Activated naive CD4-positive, alpha-beta T cell treated with anti-CD3 and anti-CD28 coated beads, Interleukin-2, amount 10 ng/mL, durations not matched to agents 7 days and 5 days (primary cell): ENCODE results near the gene CCDC120.

Experiments
- CTCF ChIA-PET: fragments of 350-600 bp; sonication (Branson Sonifier 250); formaldehyde crosslinking; loops from one replicate; lab custom pipeline; 2021; ENCODE audit warnings: antibody characterized with exemption; lab: Charles Lee
- DNase-seq: peaks from one replicate; pipeline ENCODE4 v3.0.0-alpha.2; 2020
- H3K27ac Mint-ChIP-seq: one replicate; pipeline ENCODE4 v1.8.0; 2021; ENCODE audit warnings: mild to moderate bottlenecking, moderate library complexity, mixed read lengths
- H3K27me3 Mint-ChIP-seq: one replicate; pipeline ENCODE4 v1.8.0; 2021; ENCODE audit warnings: mild to moderate bottlenecking, mixed read lengths
- H3K36me3 Mint-ChIP-seq: one replicate; pipeline ENCODE4 v1.8.0; 2021; ENCODE audit warnings: mixed read lengths
- H3K4me1 Mint-ChIP-seq: one replicate; pipeline ENCODE4 v1.8.0; 2021; ENCODE audit warnings: mixed read lengths
- H3K4me3 Mint-ChIP-seq: one replicate; pipeline ENCODE4 v1.8.0; 2021; ENCODE audit warnings: mild to moderate bottlenecking, moderate library complexity, mixed read lengths
- H3K9me3 Mint-ChIP-seq: one replicate; pipeline ENCODE4 v1.8.0; 2021; ENCODE audit warnings: mixed read lengths

CCDC120 gene

DNA sequence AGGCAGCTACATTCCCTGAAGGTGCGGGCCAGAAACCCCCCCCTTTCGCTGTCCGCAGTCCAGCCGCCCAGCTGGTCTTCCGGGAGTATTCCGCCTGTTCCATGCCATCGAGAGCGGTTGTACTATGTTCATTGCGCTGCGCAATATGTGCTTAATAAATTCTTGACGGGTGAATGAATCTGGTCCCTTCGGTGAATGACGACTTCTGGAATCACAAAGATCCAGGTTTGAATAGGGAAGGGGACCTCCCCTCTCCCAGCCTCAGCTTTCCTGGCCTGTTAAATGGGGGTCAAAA is 14.9 kb upstream of the CCDC120 start:
- peaks cover 4% of the 10 kb centered on the region for H3K27me3 Mint-ChIP-seq
- peaks cover 39% of the 10 kb centered on the region for H3K4me1 Mint-ChIP-seq
- peak overlapping the region; percentile 92 for H3K4me3 Mint-ChIP-seq
- H3K9me3 Mint-ChIP-seq, result no peaks in the 10 kb centered on the region
- peak overlapping the region; percentile 93 for H3K27ac Mint-ChIP-seq
- peaks cover 11% of the 10 kb centered on the region for H3K36me3 Mint-ChIP-seq
- CTCF ChIA-PET, result interaction anchor here (0.7 to 2.9 kb wide), 5 partner anchors 57 to 146 kb away, joined by 3 to 9 read pairs (median 3); no protein-coding TSS in a partner anchor
- no peak for DNase-seq

DNA sequence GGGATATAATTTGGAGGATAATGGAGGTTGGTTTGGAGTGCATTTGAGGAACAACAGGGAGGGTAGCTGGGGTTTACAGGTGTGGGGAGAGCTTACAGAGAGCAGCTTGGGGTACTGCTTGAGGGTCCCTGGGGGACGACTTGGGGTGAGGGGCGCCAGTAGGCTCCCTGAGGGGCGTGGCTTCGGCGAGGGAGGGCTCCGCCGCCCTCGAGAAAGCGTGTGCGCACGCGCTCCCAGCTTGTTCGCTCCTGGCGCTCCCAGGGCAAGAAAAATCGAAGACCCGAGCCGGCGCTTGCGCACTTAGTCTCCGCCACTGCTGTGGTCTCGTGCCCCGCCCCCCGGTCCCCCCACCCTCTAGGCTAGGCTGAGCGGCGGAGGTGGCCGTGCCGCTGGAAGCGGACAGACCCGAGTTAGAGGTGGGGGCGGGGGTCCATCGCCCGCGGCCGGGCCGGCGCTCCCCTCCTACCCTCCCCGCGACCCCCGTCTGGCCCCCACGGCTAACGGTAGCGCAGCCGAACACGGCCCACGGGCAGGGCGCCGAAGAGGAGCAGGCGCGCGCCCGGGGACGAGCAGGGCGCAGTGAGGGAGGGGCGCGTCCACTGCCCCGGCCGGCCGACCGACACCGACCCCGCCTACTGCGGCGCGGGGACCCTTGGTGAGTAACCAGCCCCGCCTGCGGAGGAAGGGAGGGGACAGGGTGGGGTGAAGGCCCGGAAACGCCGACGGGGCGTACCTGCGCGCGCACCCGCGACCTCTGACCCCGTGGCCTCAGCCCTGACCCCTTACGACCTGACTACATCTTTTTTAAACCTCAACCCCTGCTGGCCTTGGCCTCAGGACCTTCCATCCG is 5.4 kb upstream of the CCDC120 start:
- Mint-ChIP-seq H3K36me3 (peaks cover 8% of the 10 kb centered on the region), H3K27me3 (peaks cover 6% of the 10 kb centered on the region), H3K4me1 (peaks cover 27% of the 10 kb centered on the region), H3K27ac (peak overlapping the region; percentile 87), H3K4me3 (peak overlapping the region; percentile 77), H3K9me3 (no peaks in the 10 kb centered on the region)
- CTCF ChIA-PET, result no interaction called here
- peak; percentile 75 for DNase-seq

DNA sequence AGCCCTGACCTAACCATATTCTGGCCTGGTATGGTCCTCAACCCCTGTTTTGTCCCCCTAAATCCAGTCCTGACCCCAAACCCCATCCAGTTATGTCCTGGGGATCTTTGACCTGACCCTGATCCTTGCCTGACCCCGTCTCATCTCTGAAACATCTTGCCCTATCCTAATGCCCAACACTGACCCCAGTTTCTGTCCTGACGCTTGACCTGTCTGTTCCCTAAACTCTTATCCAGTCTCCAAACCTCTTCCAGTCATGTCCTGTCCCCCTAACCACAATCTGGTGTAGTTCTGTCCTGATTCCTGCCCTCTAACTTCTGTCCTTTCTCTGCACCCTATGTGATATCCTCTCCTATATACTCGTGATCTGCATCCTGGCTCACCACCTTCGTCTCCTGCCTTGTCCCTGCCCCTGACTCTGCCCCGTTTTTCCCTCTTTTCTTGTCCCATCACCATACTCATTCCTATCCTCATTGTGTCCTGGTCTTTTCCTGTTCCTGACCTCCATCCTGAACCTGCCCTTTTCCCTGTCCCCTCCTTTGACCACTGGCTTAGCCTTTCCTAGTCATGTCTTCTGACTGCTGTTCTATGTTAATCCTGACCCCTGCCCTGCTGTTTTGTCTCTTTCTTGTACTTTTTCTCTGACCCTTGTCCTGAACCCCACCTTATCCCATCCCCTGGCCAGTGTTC is 4.6 kb upstream of the CCDC120 start:
- no peak for DNase-seq
- peaks cover 8% of the 10 kb centered on the region for H3K36me3 Mint-ChIP-seq
- H3K9me3 Mint-ChIP-seq, result no peaks in the 10 kb centered on the region
- CTCF ChIA-PET, result no interaction called here
- H3K4me3 Mint-ChIP-seq, result peak overlapping the region; percentile 77
- H3K27ac Mint-ChIP-seq, result peak overlapping the region; percentile 80
- peaks cover 6% of the 10 kb centered on the region for H3K27me3 Mint-ChIP-seq
- H3K4me1 Mint-ChIP-seq, result peaks cover 27% of the 10 kb centered on the region

DNA sequence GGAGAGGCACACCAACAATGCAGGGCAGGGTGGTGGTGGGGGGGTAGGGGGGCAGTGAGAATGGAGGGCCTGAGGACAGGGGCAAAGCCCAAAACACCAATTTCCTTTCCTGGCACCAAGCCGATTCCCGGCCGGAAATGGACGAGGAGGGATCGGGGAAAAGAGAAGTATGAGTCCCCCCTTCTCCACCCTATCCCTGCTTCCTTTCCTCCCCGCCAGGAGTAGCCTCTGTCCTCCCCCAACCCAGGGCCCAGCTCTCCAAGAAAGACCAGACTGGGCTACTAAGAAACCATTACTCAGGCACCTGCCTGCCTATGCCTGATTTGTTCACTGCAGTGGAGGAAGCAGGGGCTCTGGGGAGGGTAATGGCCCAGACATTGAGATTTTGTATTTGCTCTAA is 402 bp downstream of the CCDC120 start:
- Mint-ChIP-seq H3K36me3 (no peaks in the 10 kb centered on the region), H3K4me3 (no peak overlapping the region), H3K9me3 (no peaks in the 10 kb centered on the region), H3K27ac (no peak overlapping the region), H3K4me1 (peaks cover 12% of the 10 kb centered on the region), H3K27me3 (no peaks in the 10 kb centered on the region)
- CTCF ChIA-PET, result no interaction called here
- DNase-seq, result no peak

DNA sequence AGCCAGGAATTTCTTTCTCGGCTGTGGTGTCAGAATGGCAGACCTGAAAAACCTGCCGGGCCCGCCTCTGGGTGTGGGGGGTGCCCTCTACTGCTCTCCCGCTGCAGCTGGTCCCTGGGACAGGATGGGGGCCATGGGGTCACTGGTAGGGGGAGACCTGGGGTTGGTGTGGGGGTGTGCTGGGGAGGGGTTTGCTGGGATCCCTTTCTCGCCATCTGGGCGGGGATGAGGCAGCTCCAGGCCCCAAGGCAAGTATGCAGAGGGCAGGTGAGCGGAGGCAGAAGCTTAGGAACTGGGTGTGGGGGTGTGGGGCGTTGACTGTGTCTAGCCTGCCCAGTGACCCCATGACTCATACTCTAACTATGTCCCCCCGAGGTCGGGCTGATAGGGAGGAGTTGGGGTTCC is 884 bp downstream of the CCDC120 start:
- no peak for DNase-seq
- Mint-ChIP-seq H3K27ac (no peak overlapping the region), H3K36me3 (no peaks in the 10 kb centered on the region), H3K27me3 (no peaks in the 10 kb centered on the region), H3K4me3 (no peak overlapping the region), H3K4me1 (peaks cover 7% of the 10 kb centered on the region), H3K9me3 (no peaks in the 10 kb centered on the region)
- CTCF ChIA-PET, result no interaction called here

DNA sequence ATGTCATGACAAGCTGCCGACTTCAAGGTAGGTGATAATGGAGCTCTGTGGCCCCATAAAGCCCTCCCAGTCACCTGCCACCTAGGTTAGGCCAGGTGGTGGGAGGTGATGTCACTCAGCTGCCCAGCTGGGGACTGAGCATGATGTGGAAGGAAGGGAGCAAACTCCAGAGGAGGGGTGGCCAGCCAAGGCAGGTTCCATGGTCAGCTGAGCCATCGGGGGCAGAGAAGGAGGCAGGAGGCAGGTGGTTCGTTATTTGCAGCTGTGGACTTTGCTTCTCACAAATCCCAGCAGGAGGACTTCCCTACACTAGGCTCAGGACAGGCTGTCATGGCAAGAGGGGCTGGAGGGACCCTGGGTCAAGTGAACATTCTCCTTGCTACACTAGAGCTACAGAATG is 2.1 kb downstream of the CCDC120 start:
- no peak for DNase-seq
- Mint-ChIP-seq H3K4me3 (no peak overlapping the region), H3K36me3 (no peaks in the 10 kb centered on the region), H3K4me1 (no peaks in the 10 kb centered on the region), H3K27me3 (no peaks in the 10 kb centered on the region), H3K9me3 (no peaks in the 10 kb centered on the region), H3K27ac (no peak overlapping the region)
- CTCF ChIA-PET, result no interaction called here

DNA sequence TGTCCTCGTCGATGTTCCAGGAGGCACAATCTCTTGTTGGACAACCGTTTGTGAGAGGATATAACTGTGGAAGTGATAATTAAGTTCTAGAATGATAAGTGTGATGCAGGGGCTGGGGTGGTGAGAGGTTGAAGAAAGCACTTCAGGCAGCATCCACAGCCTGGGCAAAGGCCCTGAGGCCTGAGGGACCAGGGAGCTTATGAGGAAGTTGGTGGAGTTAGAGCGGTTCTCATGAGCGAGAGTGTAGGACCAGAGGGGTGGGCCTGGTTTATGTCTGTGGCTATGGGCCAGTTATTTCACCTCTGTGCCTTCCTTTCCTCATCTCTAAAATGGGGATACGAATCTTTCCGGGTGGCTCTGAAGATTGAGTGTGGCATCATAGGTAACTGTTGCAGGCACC is 2.7 kb downstream of the CCDC120 start:
- no peak overlapping the region for H3K27ac Mint-ChIP-seq
- no peak overlapping the region for H3K4me3 Mint-ChIP-seq
- no peaks in the 10 kb centered on the region for H3K36me3 Mint-ChIP-seq
- H3K27me3 Mint-ChIP-seq, result no peaks in the 10 kb centered on the region
- CTCF ChIA-PET, result no interaction called here
- H3K4me1 Mint-ChIP-seq, result no peaks in the 10 kb centered on the region
- no peak for DNase-seq
- no peaks in the 10 kb centered on the region for H3K9me3 Mint-ChIP-seq

DNA sequence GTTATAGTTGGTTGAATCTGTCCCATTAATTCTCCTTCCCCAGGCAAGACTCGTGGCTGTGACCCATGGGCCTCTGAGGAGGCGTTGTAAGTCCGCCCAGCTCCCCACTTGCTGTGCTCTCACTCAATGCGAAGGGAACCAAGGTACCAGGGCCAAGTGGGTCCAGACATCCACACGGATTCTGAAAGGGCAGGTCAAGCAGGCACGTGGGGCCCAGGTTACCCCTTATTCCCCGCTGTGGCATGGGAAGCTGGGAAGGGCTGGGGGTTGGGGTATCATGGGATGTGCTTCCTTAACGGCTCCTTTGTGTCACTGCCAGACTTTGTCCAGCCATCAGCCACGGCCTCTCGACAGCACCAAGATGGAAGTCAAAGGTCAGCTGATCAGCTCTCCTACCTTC is 3.1 kb downstream of the CCDC120 start:
- CTCF ChIA-PET, result no interaction called here
- H3K4me3 Mint-ChIP-seq, result no peak overlapping the region
- H3K9me3 Mint-ChIP-seq, result no peaks in the 10 kb centered on the region
- DNase-seq, result no peak
- no peaks in the 10 kb centered on the region for H3K27me3 Mint-ChIP-seq
- no peaks in the 10 kb centered on the region for H3K36me3 Mint-ChIP-seq
- no peak overlapping the region for H3K27ac Mint-ChIP-seq
- H3K4me1 Mint-ChIP-seq, result no peaks in the 10 kb centered on the region

DNA sequence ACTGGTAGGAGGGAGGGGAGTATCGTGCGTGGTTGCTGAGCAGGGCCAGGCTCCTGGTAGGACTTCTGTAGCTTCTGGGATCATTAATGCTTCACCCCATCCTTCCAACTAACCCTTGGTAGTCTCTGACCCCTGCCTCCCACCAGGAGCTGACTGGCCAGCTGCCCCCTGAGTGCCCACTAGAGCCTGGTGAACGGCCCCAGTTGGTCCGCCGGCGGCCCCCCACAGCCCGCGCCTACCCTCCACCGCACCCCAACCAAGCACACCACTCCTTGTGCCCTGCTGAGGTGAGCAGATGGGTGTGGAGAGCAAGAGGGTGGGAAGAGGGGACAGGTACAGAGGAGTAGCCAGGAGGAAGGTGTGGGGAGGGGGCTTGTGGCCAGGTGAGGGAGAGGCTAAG is 4.9 kb downstream of the CCDC120 start:
- Mint-ChIP-seq H3K36me3 (no peaks in the 10 kb centered on the region), H3K27ac (no peak overlapping the region), H3K4me1 (no peaks in the 10 kb centered on the region), H3K4me3 (no peak overlapping the region), H3K9me3 (no peaks in the 10 kb centered on the region), H3K27me3 (no peaks in the 10 kb centered on the region)
- no peak for DNase-seq
- CTCF ChIA-PET, result no interaction called here

DNA sequence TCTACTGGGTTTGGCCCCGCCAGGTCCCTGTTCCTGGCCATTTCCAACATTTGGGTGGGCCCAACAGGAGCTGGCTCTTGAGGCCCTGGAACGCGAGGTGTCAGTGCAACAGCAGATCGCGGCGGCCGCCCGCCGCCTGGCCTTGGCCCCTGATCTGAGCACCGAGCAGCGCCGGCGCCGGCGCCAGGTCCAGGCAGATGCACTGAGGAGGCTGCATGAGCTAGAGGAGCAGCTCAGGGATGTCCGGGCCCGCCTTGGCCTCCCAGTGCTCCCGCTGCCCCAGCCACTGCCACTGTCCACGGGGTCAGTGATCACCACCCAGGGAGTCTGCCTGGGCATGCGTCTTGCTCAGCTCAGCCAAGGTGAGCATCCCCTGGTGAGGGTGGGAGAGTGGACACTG is 5.5 kb downstream of the CCDC120 start:
- no peaks in the 10 kb centered on the region for H3K9me3 Mint-ChIP-seq
- CTCF ChIA-PET, result no interaction called here
- H3K4me3 Mint-ChIP-seq, result no peak overlapping the region
- H3K27ac Mint-ChIP-seq, result no peak overlapping the region
- no peak for DNase-seq
- no peaks in the 10 kb centered on the region for H3K27me3 Mint-ChIP-seq
- H3K36me3 Mint-ChIP-seq, result no peaks in the 10 kb centered on the region
- H3K4me1 Mint-ChIP-seq, result no peaks in the 10 kb centered on the region

DNA sequence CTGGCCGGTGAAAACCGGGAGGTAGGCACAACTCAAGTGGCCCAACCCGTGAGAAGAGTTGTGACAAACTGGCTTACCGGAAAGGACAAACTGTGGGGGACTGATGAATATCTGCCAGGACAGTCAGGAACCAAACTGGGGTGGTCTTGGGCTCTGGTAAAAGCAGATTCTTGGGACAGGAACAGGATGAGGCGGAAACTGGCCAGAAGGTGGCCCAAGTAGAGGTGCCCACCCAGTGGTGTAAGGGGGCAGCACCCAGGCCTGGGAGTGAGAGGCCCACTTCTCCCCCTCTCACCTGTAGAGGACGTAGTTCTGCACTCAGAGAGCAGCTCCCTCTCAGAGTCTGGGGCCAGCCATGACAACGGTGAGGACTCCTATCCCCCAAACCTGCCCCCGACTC is 5.9 kb downstream of the CCDC120 start:
- Mint-ChIP-seq H3K4me1 (no peaks in the 10 kb centered on the region), H3K9me3 (no peaks in the 10 kb centered on the region), H3K4me3 (no peak overlapping the region), H3K27ac (no peak overlapping the region), H3K27me3 (no peaks in the 10 kb centered on the region), H3K36me3 (no peaks in the 10 kb centered on the region)
- DNase-seq, result no peak
- CTCF ChIA-PET, result no interaction called here

DNA sequence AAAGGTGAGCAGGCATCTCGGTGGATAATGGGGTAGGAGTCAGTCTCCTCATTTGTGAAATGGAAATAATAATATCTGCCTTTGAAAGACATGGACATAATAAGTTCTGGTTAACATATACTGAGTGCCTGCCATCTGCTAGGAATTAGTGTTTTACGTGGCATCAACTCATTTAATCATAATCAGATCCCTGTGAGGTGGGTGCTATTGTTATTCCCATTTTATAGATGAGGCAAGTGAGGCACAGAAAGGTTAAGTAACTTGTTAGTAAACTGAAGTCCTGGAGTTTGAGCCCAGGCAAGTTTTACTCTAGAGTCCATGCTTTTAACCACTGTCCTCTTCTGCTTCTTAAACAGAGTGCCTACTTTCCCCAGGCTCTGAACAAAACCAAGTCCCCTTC is 7.5 kb downstream of the CCDC120 start:
- CTCF ChIA-PET, result no interaction called here
- Mint-ChIP-seq H3K9me3 (no peaks in the 10 kb centered on the region), H3K27ac (no peak overlapping the region)

DNA sequence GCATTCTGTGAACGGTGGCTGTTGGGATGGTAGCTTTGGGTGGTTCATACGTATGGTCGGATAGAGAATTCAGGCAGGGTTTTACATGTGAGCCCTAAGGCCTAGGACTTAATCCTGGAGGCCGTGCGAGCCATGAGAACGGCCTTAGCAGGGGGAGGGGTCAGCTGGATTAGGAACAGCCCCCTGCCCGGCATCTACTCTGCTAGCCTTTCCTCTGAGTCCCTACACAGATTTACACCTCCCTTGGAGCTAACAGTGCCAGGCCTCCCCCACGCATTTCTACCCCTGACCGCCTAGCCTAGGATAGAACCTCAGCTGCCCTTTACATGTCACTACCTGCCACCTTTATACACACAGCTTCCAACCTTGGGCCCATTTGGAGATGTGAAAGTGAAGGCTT is 7.9 kb downstream of the CCDC120 start:
- Mint-ChIP-seq H3K27me3 (no peaks in the 10 kb centered on the region), H3K27ac (no peak overlapping the region), H3K4me3 (no peak overlapping the region), H3K36me3 (peaks cover 6% of the 10 kb centered on the region), H3K4me1 (no peaks in the 10 kb centered on the region), H3K9me3 (no peaks in the 10 kb centered on the region)
- CTCF ChIA-PET, result no interaction called here
- DNase-seq, result no peak

More for the DNA sequence above, 7.5 kb downstream of the CCDC120 start:
- no peak overlapping the region for H3K4me3 Mint-ChIP-seq
- H3K4me1 Mint-ChIP-seq, result no peaks in the 10 kb centered on the region
- H3K27me3 Mint-ChIP-seq, result no peaks in the 10 kb centered on the region
- DNase-seq, result no peak
- H3K36me3 Mint-ChIP-seq, result peaks cover 3% of the 10 kb centered on the region

DNA sequence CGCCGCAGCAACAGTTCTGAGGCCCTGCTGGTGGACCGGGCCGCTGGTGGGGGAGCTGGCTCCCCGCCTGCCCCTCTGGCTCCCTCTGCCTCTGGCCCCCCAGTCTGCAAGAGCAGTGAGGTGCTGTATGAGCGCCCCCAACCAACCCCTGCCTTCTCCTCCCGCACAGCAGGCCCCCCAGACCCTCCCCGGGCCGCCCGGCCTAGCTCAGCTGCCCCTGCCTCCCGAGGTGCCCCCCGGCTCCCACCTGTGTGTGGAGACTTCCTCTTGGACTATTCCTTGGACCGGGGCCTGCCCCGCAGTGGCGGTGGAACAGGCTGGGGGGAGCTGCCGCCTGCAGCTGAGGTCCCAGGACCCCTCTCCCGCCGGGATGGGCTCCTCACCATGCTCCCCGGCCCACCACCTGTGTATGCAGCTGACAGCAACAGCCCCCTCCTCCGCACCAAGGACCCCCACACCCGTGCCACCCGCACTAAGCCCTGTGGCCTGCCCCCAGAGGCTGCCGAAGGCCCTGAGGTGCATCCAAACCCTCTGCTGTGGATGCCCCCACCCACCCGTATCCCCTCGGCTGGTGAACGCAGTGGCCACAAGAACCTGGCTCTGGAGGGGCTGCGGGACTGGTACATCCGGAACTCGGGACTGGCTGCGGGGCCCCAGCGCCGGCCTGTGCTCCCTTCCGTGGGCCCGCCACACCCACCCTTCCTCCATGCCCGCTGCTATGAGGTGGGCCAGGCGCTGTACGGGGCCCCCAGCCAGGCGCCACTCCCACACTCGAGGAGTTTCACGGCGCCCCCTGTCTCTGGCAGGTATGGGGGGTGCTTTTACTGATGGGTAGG is 8.7 kb downstream of the CCDC120 start:
- Mint-ChIP-seq H3K27ac (no peak overlapping the region), H3K27me3 (no peaks in the 10 kb centered on the region), H3K36me3 (peaks cover 6% of the 10 kb centered on the region), H3K4me3 (no peak overlapping the region), H3K9me3 (no peaks in the 10 kb centered on the region), H3K4me1 (peaks cover 2% of the 10 kb centered on the region)
- CTCF ChIA-PET, result no interaction called here
- DNase-seq, result no peak
